ENCODE measurements around the gene FBXO10.

DNA sequence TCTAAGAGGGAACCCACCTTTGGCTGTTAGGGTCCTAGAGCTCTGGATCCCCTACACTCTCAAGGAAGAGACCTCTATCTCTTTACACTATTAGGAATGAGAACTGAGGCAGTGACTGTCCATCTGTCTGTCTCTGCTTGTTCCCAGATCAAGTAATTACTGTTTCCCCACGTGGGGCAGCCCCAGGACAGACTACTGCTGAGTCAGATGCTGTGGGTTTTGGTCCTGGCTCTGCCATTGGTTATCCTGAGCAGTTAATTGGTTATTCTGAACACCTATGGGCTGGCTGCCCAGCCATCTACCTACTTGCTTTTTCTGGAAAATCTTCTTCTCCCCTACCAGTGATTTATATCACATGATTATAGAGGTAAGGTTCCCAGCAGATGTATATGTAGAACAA is 33.3 kb downstream of the FBXO10 start:
- TF ChIP-seq, protein P1, sequence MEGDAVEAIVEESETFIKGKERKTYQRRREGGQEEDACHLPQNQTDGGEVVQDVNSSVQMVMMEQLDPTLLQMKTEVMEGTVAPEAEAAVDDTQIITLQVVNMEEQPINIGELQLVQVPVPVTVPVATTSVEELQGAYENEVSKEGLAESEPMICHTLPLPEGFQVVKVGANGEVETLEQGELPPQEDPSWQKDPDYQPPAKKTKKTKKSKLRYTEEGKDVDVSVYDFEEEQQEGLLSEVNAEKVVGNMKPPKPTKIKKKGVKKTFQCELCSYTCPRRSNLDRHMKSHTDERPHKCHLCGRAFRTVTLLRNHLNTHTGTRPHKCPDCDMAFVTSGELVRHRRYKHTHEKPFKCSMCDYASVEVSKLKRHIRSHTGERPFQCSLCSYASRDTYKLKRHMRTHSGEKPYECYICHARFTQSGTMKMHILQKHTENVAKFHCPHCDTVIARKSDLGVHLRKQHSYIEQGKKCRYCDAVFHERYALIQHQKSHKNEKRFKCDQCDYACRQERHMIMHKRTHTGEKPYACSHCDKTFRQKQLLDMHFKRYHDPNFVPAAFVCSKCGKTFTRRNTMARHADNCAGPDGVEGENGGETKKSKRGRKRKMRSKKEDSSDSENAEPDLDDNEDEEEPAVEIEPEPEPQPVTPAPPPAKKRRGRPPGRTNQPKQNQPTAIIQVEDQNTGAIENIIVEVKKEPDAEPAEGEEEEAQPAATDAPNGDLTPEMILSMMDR (conservative IDR thresholded peaks at IDR 0.05; ENCODE audit: low read length) = no peak
- TF ChIP-seq EZH2phosphoT487 (IDR thresholded peaks at IDR 0.05; ENCODE audit: borderline replicate concordance) = no peak
